Measurements from ENCODE around the gene GLUD1.

DNA sequence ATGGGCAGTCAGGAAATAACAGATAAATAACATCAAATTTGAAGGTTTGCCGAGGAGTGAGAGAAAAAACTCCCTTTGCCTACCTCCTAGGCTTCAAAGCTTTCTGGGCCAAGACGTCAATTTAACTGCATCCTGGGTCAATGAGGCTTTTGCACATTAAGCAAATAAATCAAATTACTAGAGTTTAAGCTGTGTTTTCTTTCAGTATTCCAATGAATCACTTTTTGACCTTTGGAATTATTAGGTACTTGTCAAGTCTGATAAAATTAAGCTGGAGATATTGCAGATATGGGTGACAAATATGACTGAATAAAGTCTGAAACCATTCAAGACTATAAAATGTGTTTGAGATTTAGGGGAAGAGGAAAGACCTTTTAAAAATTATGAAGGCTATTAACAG lies 22.2 kb downstream of the GLUD1 start:
- TF ChIP-seq GATA2 (IDR thresholded peaks at IDR 0.05; ENCODE audit: low read depth, low read length) = no peak
- no peak for TF ChIP-seq GATA3 (IDR thresholded peaks at IDR 0.05; ENCODE audit: low read depth, low read length)

All from SH-SY5Y (cell line).